Activated CD8-positive, alpha-beta T cell treated with anti-CD3 and anti-CD28 coated beads for 36 hours (primary cell): ENCODE data around the gene SLC52A1. TPM values are rescaled to one million over a fixed set of nuclear protein-coding genes. Genes with fewer than 3 reads are reported as not detected.
A peak's percentile ranks its signal among the peaks of the same experiment; 100 is the strongest.

Source experiments
- ATAC-seq: fragments of 200-7000 bp; cut with Tn5 transposase; one replicate; pipeline ENCODE4 v1.10.0; 2021; ENCODE audit warnings: mild to moderate bottlenecking, moderate library complexity
- CTCF ChIA-PET: fragments of 350-600 bp; sonication (Branson Sonifier 250); formaldehyde crosslinking; loops from one replicate; lab custom pipeline; 2021; ENCODE audit warnings: antibody characterized with exemption; lab: Charles Lee
- POLR2A ChIA-PET: fragments of 350-600 bp; sonication (Branson Sonifier 250); formaldehyde crosslinking; loops from one replicate; lab custom pipeline; 2021; ENCODE audit warnings: antibody characterized with exemption; lab: Charles Lee
- DNase-seq: peaks from one replicate; pipeline ENCODE4 v3.0.0-alpha.2; 2020
- H3K27ac Mint-ChIP-seq: one replicate; pipeline ENCODE4 v1.8.0; 2021; ENCODE audit warnings: mild to moderate bottlenecking, mixed read lengths
- H3K27me3 Mint-ChIP-seq: one replicate; pipeline ENCODE4 v1.8.0; 2021; ENCODE audit warnings: mixed read lengths
- H3K36me3 Mint-ChIP-seq: one replicate; pipeline ENCODE4 v1.8.0; 2021; ENCODE audit warnings: low read depth, mixed read lengths
- H3K4me1 Mint-ChIP-seq: one replicate; pipeline ENCODE4 v1.8.0; 2021; ENCODE audit warnings: low read depth, mixed read lengths
- H3K4me3 Mint-ChIP-seq: one replicate; pipeline ENCODE4 v1.8.0; 2021; ENCODE audit warnings: mild to moderate bottlenecking, moderate library complexity, mixed read lengths
- H3K9me3 Mint-ChIP-seq: one replicate; pipeline ENCODE4 v1.8.0; 2021; ENCODE audit warnings: mixed read lengths
- intact Hi-C: fragments of 100-400 bp; cut with micrococcal nuclease; formaldehyde crosslinking; loops from one replicate; pipeline ENCODE4 v1.10.0; 2022
- total RNA-seq, 2 experiments: library from RNA; stranded (reverse); gene quantifications; one replicate each; pipeline ENCODE4 v1.2.3, GENCODE V29; 2021
- TF ChIP-seq, protein P1 (sequence below): fragments of 200-600 bp; IDR thresholded peaks from one replicate; pipeline ENCODE4 v1.8.0; 2022; ENCODE audit warnings: antibody characterized with exemption, mild to moderate bottlenecking

SLC52A1 gene
- total RNA-seq, 2 experiments from 2014 or later, result 0.13 to 0.14 TPM

DNA sequence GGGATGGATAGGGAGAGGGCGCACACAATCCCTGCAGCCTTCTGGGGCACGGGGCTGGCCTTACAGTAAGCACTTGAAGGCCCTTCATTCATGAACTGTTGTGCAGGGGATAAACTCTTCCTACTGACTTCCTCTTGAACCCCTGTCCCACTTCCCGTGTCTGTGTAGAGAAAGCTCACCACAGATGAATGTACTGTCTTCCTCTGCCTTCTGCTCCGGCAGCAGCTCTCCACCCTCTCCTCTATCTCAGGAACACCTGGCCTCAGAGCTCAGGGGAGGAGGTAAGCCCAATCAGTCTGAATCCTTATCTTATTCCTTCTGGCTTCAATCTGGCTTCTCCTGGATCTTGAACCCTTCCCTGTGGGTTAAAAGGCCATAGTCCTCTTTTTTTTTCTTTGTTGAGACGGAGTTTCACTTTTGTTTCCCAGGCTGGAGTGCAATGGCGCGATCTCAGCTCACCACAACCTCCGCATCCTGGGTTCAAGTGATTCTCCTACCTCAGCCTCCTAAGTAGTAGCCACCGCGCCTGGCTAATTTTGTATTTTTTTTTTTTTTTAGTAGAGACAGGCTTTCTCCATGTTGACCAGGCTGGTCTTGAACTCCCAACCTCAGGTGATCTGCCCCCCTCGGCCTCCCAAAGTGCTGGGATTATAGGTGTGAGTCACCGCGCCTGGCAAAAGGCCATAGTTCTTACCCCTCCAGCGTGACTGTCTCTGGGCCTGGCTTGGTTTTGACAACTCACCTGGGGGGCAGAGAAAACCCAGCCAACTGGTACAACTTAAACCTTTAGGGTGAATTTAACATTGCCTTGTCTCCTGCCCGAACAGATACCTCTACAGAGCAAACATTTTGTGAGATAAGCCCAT, 7.2 kb upstream of the SLC52A1 start:
- POLR2A ChIA-PET, result no interaction called here
- DNase-seq, result peak; percentile 50
- ATAC-seq, result peak; percentile 41
- H3K9me3 Mint-ChIP-seq, result no peaks in the 10 kb centered on the region
- H3K36me3 Mint-ChIP-seq, result no peaks in the 10 kb centered on the region
- CTCF ChIA-PET, result interaction anchor here (1.0 to 1.3 kb wide), 3 partner anchors 11 to 168 kb away, joined by 3 to 4 read pairs (median 3); no protein-coding TSS in a partner anchor
- H3K4me3 Mint-ChIP-seq, result peak overlapping the region; percentile 69
- no peaks in the 10 kb centered on the region for H3K27me3 Mint-ChIP-seq
- peaks cover 26% of the 10 kb centered on the region for H3K4me1 Mint-ChIP-seq
- TF ChIP-seq, protein P1, sequence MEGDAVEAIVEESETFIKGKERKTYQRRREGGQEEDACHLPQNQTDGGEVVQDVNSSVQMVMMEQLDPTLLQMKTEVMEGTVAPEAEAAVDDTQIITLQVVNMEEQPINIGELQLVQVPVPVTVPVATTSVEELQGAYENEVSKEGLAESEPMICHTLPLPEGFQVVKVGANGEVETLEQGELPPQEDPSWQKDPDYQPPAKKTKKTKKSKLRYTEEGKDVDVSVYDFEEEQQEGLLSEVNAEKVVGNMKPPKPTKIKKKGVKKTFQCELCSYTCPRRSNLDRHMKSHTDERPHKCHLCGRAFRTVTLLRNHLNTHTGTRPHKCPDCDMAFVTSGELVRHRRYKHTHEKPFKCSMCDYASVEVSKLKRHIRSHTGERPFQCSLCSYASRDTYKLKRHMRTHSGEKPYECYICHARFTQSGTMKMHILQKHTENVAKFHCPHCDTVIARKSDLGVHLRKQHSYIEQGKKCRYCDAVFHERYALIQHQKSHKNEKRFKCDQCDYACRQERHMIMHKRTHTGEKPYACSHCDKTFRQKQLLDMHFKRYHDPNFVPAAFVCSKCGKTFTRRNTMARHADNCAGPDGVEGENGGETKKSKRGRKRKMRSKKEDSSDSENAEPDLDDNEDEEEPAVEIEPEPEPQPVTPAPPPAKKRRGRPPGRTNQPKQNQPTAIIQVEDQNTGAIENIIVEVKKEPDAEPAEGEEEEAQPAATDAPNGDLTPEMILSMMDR, result no peak
- intact Hi-C loops, result no loop called here
- H3K27ac Mint-ChIP-seq, result peak overlapping the region; percentile 88

GRCh38 chr17:5034651-5035050, 575 bp downstream of the SLC52A1 start:
- DNase-seq (no peak), ATAC-seq (no peak)
- no peaks in the 10 kb centered on the region for H3K36me3 Mint-ChIP-seq
- intact Hi-C loops, result no loop called here
- no peaks in the 10 kb centered on the region for H3K27me3 Mint-ChIP-seq
- no peak overlapping the region for H3K4me3 Mint-ChIP-seq
- no peaks in the 10 kb centered on the region for H3K9me3 Mint-ChIP-seq
- ChIA-PET POLR2A (interaction anchor here (1.0 to 1.9 kb wide), 5 partner anchors 9 to 66 kb away, joined by 3 to 6 read pairs (median 3); no protein-coding TSS in a partner anchor), CTCF (interaction anchor here (0.9 to 1.9 kb wide), 2 partner anchors 12 to 27 kb away, joined by 3 to 14 read pairs; no protein-coding TSS in a partner anchor)
- H3K4me1 Mint-ChIP-seq, result peaks cover 16% of the 10 kb centered on the region
- TF ChIP-seq, protein P1, result no peak
- H3K27ac Mint-ChIP-seq, result no peak overlapping the region

- ChIA-PET POLR2A (interaction anchor here (1.0 to 1.9 kb wide), 5 partner anchors 8 to 65 kb away, joined by 3 to 6 read pairs (median 3); no protein-coding TSS in a partner anchor), CTCF (interaction anchor here (1.9 kb wide), 1 partner anchor 28 kb away, joined by 14 read pairs; no protein-coding TSS in a partner anchor)
- Mint-ChIP-seq H3K27me3 (no peaks in the 10 kb centered on the region), H3K4me3 (no peak overlapping the region), H3K9me3 (no peaks in the 10 kb centered on the region), H3K27ac (no peak overlapping the region), H3K36me3 (no peaks in the 10 kb centered on the region), H3K4me1 (peaks cover 16% of the 10 kb centered on the region)
- ATAC-seq, result no peak
- intact Hi-C loops, result no loop called here
- TF ChIP-seq, protein P1, result no peak
- no peak for DNase-seq
Observed at GRCh38 chr17:5034063-5034462, 1.2 kb downstream of the SLC52A1 start.

DNA sequence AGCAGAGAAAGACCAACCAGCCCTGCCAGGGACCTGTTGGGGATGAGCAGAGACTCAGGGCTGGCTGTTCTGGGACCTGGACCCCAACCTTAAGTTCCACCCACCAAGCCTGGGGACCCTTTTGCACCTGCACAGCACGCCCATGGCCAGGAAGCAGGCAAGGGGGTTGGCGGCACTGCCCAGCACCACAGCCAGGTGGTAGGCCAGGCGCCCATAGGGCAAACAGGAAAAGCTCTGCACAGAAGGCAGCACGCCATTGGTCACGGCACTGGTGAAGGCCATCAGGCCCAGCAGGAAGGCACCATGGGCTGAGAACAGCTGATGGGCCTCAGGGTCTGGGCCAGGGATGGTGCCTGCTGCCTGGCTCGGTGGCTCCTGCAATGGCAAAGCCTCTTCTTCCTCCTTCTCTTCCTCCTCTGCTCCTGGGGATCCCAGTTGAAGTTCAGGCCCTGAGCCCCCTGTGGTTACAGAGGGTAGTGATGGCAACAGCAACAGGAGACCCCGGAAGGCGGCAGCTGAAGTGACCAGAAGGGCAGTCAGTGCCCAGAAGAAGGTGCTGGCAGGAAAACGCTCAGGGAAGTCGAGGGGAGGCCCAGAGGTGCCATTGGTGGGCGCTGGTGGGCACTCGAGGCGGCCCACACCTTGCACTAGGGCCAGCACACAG, 1.7 kb downstream of the SLC52A1 start:
- TF ChIP-seq, protein P1, result no peak
- no peak overlapping the region for H3K27ac Mint-ChIP-seq
- ATAC-seq (no peak), DNase-seq (no peak)
- ChIA-PET CTCF (interaction anchor here (1.9 kb wide), 1 partner anchor 28 kb away, joined by 14 read pairs; no protein-coding TSS in a partner anchor), POLR2A (interaction anchor here (1.7 to 1.9 kb wide), 3 partner anchors 14 to 65 kb away, joined by 3 to 6 read pairs (median 5); no protein-coding TSS in a partner anchor)
- H3K4me3 Mint-ChIP-seq, result no peak overlapping the region
- no peaks in the 10 kb centered on the region for H3K27me3 Mint-ChIP-seq
- no peaks in the 10 kb centered on the region for H3K9me3 Mint-ChIP-seq
- peaks cover 16% of the 10 kb centered on the region for H3K4me1 Mint-ChIP-seq
- H3K36me3 Mint-ChIP-seq, result no peaks in the 10 kb centered on the region
- intact Hi-C loops, result no loop called here
